MV-4-11 (cell line): ENCODE results near the gene ENAH.

Source experiments
- DNase-seq: peaks from one replicate; lab custom pipeline; 2025; lab: John Stamatoyannopoulos, UW

ENAH gene

GRCh38 chr1:225556694-225557093, 96.2 kb downstream of the ENAH start:
- no peak for DNase-seq

DNA sequence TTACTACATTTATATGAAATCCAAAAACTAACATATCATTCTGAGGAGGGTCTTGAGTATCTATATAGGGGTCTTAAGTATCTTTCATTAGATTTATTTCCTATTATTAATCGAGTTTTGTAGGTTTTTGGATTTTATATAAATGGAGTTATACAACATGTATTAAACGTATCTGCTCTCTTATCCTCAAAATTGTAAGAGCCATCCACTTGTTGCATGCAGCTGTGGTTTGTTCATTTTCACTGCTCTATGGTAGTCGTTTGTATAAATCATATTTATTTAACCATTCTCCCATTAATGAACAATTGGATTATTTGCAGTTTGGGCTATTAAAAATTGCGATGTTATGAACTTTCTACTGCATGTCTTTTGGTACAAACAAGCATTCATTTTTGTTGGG, 97.1 kb downstream of the ENAH start:
- DNase-seq, result no peak

DNA sequence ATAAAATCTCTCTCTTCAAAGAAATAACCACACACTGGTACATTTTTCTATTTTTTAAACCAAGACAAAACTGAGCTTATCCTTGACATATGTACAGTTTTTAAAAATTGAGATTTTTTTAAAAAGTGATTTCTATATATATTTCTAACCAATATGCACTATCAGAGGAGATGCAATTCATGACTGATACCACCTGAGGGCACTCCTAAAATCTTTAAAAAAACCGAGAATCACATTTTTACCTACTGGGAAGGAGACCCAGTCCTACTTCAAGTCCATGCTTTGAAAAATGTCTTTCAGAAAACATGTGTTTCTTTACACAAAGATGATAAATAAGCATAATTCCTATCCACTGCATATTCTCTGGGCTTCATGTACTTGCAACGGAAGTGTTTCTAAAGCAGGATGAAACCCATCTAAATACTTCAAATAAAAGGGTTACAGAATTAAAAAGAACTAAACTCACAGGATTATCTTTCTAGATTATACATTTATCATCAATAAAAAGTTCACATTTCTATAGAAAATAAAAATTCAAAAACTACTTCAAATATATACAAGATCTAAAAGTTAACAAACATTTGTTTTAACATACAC, 98.6 kb downstream of the ENAH start:
- peak; percentile 10 for DNase-seq

- DNase-seq, result no peak
Observed at GRCh38 chr1:225549821-225550220, 103.1 kb downstream of the ENAH start.

DNA sequence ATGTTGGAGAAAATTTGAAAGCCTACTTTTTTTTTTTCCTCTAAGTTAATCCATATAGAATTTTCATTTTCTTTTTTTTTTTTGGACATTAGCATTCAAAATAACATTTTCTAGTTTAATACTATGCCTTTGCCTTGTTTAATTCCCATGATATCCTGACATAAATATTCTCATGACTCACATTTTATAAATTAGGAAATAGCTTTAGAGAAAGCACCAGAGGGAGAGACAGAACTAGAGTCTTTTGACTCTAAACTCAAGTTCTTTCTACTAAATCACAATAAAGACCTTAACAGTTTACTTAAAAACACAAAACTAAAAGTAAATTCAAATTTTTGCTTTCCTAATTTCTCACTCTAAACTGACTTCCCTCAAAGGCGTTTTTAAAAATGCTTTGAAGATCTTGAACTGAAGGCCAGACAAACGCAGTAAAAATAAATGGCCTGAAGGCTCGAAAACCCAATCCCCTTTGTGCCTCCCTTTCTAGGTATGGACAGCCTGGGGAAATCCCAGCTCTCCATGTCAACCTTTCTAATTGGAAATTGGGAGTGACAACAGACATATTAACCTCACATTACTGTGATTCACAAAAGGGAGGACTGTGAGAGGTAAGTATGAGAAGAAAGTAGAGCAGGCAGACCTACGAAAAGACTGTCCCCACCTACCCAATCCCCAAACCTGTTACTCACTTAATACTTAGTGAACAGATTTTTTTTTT, 104.6 kb downstream of the ENAH start:
- no peak for DNase-seq

DNA sequence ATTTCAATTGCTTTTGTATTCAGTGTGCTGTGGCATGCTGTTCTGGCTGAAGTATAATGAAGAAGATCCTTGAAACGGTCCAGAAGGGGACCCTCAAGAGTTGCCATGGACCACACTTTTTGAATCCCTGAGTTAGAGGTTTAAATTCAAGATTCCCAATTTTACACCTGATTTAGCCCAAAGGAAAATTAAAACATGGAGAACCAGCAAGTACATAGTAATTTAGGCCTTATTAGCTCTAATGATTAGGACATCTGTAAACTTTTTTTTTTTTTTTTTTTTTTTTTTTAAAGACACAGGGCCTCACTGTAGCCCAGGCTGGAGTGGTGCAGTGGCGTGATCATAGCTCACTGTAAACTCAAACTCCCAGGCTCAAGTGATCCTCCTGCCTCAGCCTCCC, 107.3 kb downstream of the ENAH start:
- DNase-seq, result no peak

- DNase-seq, result no peak
Observed at GRCh38 chr1:225544924-225545323, 108.0 kb downstream of the ENAH start.

DNA sequence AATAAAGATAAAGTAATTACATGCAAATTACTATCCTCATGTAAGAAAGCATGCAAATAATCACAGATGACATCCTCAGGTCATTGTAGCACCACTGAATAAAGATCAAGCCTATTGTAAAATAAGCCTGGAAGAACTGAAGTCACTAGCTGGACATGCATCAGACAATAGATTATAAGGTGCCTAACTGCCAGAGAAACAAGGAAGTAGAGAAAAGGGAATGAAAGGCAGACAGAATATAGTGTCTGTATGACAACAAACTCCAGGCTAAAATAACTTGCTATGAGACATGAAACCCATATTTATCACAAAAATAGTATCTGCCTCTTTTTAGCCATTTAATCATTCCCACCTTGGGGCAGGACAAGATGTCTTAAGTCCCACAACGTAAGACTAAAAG, 108.7 kb downstream of the ENAH start:
- no peak for DNase-seq

GRCh38 chr1:225543350-225543749, 109.6 kb downstream of the ENAH start:
- no peak for DNase-seq

DNA sequence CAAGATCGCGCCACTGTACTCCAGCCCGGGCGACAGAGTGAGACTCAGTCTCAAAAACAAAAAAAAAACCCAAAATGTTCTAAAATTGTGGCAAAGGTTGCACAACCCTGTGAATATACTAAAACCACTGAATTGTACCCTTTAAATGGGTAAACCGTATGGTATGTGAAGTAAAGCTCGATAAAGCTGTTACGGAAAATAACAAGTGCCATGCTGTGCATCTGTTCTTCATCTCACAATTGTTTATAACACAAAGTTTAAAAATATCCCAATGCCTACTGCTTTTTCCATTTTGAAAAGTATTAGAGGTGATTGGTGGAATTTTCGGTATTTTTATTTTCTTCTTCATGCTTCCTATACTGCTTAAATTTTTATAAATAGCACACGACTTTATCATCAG, 111.5 kb downstream of the ENAH start:
- peak; percentile 38 for DNase-seq

- peak; percentile 27 for DNase-seq
Observed at GRCh38 chr1:225539575-225539974, 113.3 kb downstream of the ENAH start.

DNA sequence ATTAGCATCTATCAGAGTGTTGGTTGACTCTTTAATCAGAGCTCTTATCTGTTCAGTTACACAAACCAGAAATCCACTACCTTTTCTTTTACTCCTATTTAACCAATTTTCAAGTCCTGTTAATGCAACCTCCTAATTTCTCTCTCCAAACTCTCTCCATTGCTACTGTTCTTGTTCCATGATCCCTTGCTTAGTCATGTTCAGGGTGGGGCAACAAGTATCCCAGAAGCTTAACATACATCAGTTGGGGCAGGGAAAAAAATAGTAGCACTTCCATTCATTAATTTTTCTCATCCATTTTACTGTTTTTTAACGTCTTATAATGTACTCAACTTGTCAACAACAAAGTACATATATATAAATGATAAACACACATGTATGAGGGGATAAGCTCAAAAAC, 113.9 kb downstream of the ENAH start:
- no peak for DNase-seq

- no peak for DNase-seq
Observed at GRCh38 chr1:225537554-225538251, 115.2 kb downstream of the ENAH start.

GRCh38 chr1:225535280-225535679, 117.6 kb downstream of the ENAH start:
- DNase-seq, result no peak

- no peak for DNase-seq
Observed at GRCh38 chr1:225534772-225535171, 118.2 kb downstream of the ENAH start.

GRCh38 chr1:225534135-225534534, 118.8 kb downstream of the ENAH start:
- DNase-seq, result no peak

- DNase-seq, result no peak
Observed at GRCh38 chr1:225533238-225533637, 119.7 kb downstream of the ENAH start.

DNA sequence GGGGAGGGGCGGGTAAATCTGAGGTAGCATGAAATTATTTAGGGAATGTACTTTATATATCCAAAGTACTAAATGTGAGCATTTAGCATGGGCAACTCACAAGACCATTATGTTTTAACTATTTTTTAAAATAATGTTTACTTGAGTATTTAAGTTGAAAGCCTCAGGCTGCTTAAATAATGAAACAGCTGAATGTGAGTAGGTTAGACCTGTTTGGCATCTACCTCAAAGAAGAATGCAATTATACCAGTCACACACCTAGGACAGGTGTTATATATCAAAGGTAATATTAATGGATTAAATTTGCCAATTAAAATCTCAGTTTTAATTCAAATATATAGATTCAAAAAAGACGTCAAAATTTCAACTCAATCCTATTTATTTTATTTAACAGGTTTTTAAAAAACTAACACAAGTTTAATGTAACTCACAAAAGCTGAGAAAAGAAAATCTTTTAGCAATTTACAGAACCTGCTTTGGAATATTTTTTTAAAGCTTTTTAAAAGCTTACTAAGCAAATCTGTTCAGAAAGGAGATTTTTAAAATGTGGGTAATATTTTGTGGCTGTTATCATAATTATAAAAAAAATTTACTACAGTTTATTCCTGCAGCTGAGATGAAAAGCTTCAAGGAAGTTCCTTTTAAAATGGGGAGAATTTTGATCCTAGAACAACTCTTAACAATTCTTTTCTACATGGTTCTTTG, 120.5 kb downstream of the ENAH start:
- no peak for DNase-seq

DNA sequence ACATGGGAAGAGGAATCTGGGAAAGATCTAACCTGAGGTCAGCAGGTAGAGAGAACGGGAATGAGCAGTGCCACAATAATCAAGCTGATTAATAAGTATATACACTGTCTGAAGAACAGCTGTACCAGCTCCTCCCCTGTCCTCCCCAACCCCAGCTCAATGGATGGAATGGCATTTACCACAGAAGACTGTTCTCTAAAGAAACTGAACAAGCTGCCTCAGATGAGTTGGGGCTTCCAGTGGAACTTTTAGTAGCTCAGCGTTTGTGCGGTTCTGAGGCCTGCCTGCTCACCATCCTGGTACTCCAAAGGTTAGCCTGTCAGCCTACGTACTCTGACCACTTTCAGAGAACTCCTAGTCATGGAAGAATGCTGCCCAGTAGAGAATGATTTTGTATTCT, 123.2 kb downstream of the ENAH start:
- no peak for DNase-seq

GRCh38 chr1:225527575-225527974, 125.3 kb downstream of the ENAH start:
- DNase-seq, result no peak

DNA sequence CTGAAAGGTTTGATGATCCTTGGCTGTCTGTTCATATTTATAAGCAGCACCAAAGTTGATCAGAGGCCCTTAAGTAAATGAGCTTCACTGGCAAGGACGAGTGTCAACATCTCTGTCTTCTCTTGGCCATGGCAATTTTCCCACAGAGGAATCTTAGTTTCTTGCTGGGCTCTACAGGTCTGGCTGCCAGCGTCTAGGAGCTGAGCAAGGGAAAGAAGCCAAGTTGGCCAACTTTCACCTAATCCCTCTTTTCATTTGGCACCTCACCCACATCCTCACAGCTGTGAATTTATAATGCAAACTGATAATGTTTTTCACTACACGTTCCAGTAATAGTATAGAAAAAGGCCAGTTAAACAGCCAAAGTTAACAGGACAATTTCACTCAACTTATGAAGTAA, 126.0 kb downstream of the ENAH start:
- no peak for DNase-seq

- no peak for DNase-seq
Observed at GRCh38 chr1:225525377-225525776, 127.5 kb downstream of the ENAH start.

GRCh38 chr1:225524570-225524969, 128.4 kb downstream of the ENAH start:
- DNase-seq, result no peak
